MCF 10A (cell line): ENCODE measurements around the gene PSMD5. TPM values are rescaled to one million over a fixed set of nuclear protein-coding genes. Genes with fewer than 3 reads are reported as not detected.
"Not testable (repeated sequence)": the region's sequence is repeated elsewhere in the genome, so short reads cannot be mapped to it uniquely, and the experiment has no call there.

Experiments used
- BruUV-seq: library from RNA; stranded (reverse); fragments of 400-500 nt; replicated peaks from 2 replicates; lab custom pipeline; 2021; lab: Mats Ljungman, UMichigan
- CTCF ChIA-PET: fragments of 300-600 bp; sonication (Branson Sonifier 250); formaldehyde crosslinking; extraction: SDS; loops from one replicate; lab custom pipeline; 2021; ENCODE audit warnings: antibody characterized with exemption, inconsistent platforms; lab: Yijun Ruan, JAX
- POLR2A ChIA-PET: fragments of 300-600, 350-650 bp; sonication (Branson Sonifier 250); formaldehyde crosslinking; extraction: SDS; loops from one replicate; lab custom pipeline; 2020; ENCODE audit warnings: antibody characterized with exemption, inconsistent platforms; lab: Yijun Ruan, JAX
- DNase-seq: peaks from one replicate; pipeline ENCODE4 v3.0.0-alpha.2; 2018; ENCODE audit not compliant: unreplicated experiment
- H3K27ac Mint-ChIP-seq: one replicate; pipeline ENCODE4 v1.8.0; 2022; ENCODE audit warnings: mild to moderate bottlenecking, low read depth, mixed read lengths; ENCODE audit not compliant: unreplicated experiment
- H3K27me3 Mint-ChIP-seq: one replicate; pipeline ENCODE4 v1.8.0; 2022; ENCODE audit warnings: mixed read lengths; ENCODE audit not compliant: insufficient read depth, unreplicated experiment
- H3K36me3 Mint-ChIP-seq: one replicate; pipeline ENCODE4 v1.8.0; 2022; ENCODE audit warnings: mild to moderate bottlenecking, moderate library complexity, mixed read lengths; ENCODE audit not compliant: insufficient read depth, unreplicated experiment
- H3K4me1 Mint-ChIP-seq: one replicate; pipeline ENCODE4 v1.8.0; 2022; ENCODE audit warnings: mixed read lengths; ENCODE audit not compliant: insufficient read depth, unreplicated experiment
- H3K4me3 Mint-ChIP-seq: one replicate; pipeline ENCODE4 v1.8.0; 2022; ENCODE audit warnings: mild to moderate bottlenecking, moderate library complexity, mixed read lengths; ENCODE audit not compliant: unreplicated experiment
- H3K9me3 Mint-ChIP-seq: one replicate; pipeline ENCODE4 v1.8.0; 2022; ENCODE audit warnings: mixed read lengths; ENCODE audit not compliant: unreplicated experiment
- CTCF ChIP-seq: fragments of 200-600 bp; IDR thresholded peaks from one replicate; pipeline ENCODE4 v1.8.0; 2022; ENCODE audit warnings: antibody characterized with exemption, mild to moderate bottlenecking; ENCODE audit not compliant: unreplicated experiment
- intact Hi-C: fragments of 100-400 bp; cut with micrococcal nuclease; formaldehyde crosslinking; loops from 2 replicates; pipeline ENCODE4 v1.14.1; 2022
- total RNA-seq: library from RNA; stranded (reverse); gene quantifications from 2 replicates; pipeline ENCODE4 v1.2.3, GENCODE V29; 2022

The PSMD5 gene
- total RNA-seq, 1 experiment from 2014 or later: 71.0 TPM

- H3K36me3 Mint-ChIP-seq: peaks cover 4% of the 10 kb centered on the region
- no peak for DNase-seq
- intact Hi-C loops: no loop called here
- no peaks in the 10 kb centered on the region for H3K4me1 Mint-ChIP-seq
- no peak for TF ChIP-seq CTCF
- no peak overlapping the region for H3K27ac Mint-ChIP-seq
- ChIA-PET CTCF (interaction anchor here (0.6 kb wide), 1 partner anchor 14 kb away, joined by 3 read pairs; no protein-coding TSS in a partner anchor), POLR2A (no interaction called here)
- peaks cover 8% of the 10 kb centered on the region for H3K9me3 Mint-ChIP-seq
- H3K4me3 Mint-ChIP-seq: no peak overlapping the region
- no peaks in the 10 kb centered on the region for H3K27me3 Mint-ChIP-seq
- BruUV-seq: no TSS peak
These were observed 34.9 kb downstream of the PSMD5 start for GRCh38 chr9:120807607-120808379.

DNA sequence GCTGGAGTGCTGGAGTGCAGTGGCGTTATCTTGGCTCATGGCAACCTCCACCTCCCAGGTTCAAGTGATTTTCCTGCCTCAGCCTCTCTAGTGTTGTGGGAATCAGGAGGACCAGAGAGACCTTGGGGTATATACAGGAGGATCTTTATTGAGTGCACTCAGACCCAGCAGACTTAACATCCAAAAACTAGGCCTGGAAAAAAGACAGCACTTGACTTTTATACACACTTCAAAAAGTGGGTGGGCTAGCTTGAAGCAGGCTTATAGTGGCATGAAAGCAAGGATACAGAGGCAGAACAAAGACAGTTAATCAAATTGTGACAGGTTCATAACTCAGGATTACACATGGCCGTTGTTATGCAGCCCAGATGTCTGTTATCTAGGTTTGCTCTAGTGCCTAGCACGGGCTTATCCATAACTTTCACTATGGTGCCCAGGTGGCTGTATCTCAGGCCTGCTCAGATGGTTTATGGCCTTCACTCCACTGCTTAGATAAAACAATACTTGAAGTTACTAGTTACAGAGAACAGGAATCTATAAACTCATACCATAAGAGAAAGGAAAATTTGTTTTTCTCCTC, 37.8 kb downstream of the PSMD5 start:
- H3K36me3 Mint-ChIP-seq, BruUV-seq, H3K4me3 Mint-ChIP-seq, intact Hi-C loops, H3K27me3 Mint-ChIP-seq, H3K27ac Mint-ChIP-seq, H3K9me3 Mint-ChIP-seq, DNase-seq, H3K4me1 Mint-ChIP-seq: not testable (repeated sequence)
- CTCF ChIA-PET: interaction anchor here (0.6 to 1.0 kb wide), 2 partner anchors 7 to 50 kb away, joined by 5 read pairs; no protein-coding TSS in a partner anchor
- POLR2A ChIA-PET: interaction anchor here (1.0 to 2.2 kb wide), 2 partner anchors 12 to 74 kb away, joined by 4 to 7 read pairs; partner anchors contain the start of gene FBXW2

- no peaks in the 10 kb centered on the region for H3K4me1 Mint-ChIP-seq
- no TSS peak for BruUV-seq
- no peaks in the 10 kb centered on the region for H3K27me3 Mint-ChIP-seq
- CTCF ChIA-PET: no interaction called here
- DNase-seq: no peak
- H3K4me3 Mint-ChIP-seq: no peak overlapping the region
- H3K36me3 Mint-ChIP-seq: no peaks in the 10 kb centered on the region
- POLR2A ChIA-PET: interaction anchor here (0.5 to 0.9 kb wide), 3 partner anchors 8 to 238 kb away, joined by 3 to 5 read pairs (median 3); partner anchors contain the start of gene FBXW2
- H3K27ac Mint-ChIP-seq: no peak overlapping the region
- peaks cover 8% of the 10 kb centered on the region for H3K9me3 Mint-ChIP-seq
- intact Hi-C loops: no loop called here
- TF ChIP-seq CTCF: no peak
These were observed 41.3 kb downstream of the PSMD5 start for GRCh38 chr9:120801441-120801840.

GRCh38 chr9:120792898-120793765, 49.6 kb downstream of the PSMD5 start, which contains the start of gene FBXW2:
FBXW2 (minus strand) TSS chr9:120793416; CDS start chr9:120788258, 5,158 bp downstream.
- Mint-ChIP-seq H3K4me1 (peaks cover 10% of the 10 kb centered on the region), H3K9me3 (no peaks in the 10 kb centered on the region), H3K27ac (peak within 1 kb of the TSS; percentile 97), H3K4me3 (peak within 1 kb of the TSS; percentile 89), H3K36me3 (peaks cover 32% of the 10 kb centered on the region), H3K27me3 (no peaks in the 10 kb centered on the region)
- ChIA-PET POLR2A (interaction anchor here (0.6 to 4.2 kb wide), 41 partner anchors 8 to 605 kb away, joined by 3 to 103 read pairs (median 6); partner anchors contain the start of genes MEGF9, PHF19 and PSMD5), CTCF (interaction anchor here (0.6 to 1.3 kb wide), 10 partner anchors 13 to 585 kb away, joined by 3 to 4 read pairs (median 3); no protein-coding TSS in a partner anchor)
- intact Hi-C loops: loop anchor here (1.0 to 2.0 kb wide), 3 partner anchors 50 to 143 kb away; partner anchors contain the start of gene PSMD5
- no peak for TF ChIP-seq CTCF
- BruUV-seq: no TSS peak
- DNase-seq: peak; percentile 88
